GM18519 (cell line): ENCODE data around the gene MAN2A2.

Experiments
- ATAC-seq: cut with Tn5 transposase; IDR thresholded peaks from one replicate; pipeline ENCODE4 v1.9.1; 2021; ENCODE audit warnings: mild to moderate bottlenecking, moderate library complexity; ENCODE audit not compliant: unreplicated experiment, low FRiP score

Gene MAN2A2

GRCh38 chr15:90902840-90903732, at the start of gene MAN2A2:
Gene MAN2A2 (plus strand): TSS chr15:90903302. CDS start chr15:90904208, 906 bp downstream.
- peak; percentile 39 for ATAC-seq

- ATAC-seq = no peak
These were observed 48.0 kb upstream of the MAN2A2 start for GRCh38 chr15:90855139-90855538.

DNA sequence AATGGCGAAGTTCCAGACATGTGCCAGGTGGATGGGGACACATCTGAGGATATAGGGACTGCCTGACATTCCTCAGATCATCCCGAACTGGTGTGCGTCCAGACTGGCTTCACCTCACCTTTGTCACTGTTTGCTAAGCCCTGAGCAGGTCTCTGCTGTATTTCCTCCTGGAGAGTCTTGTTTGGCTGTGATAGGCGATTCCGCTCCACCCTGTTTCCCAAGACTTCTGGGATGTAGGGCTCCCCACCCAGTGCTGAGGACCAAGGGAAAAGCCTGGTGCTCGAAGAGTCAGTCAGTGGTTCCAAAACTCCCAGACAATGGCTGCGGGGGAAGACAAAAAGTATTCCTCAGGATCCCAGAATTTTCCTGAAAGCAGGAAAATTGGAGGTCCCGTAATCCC, 45.8 kb upstream of the MAN2A2 start:
- no peak for ATAC-seq

GRCh38 chr15:90857883-90858443, 45.1 kb upstream of the MAN2A2 start:
- no peak for ATAC-seq

DNA sequence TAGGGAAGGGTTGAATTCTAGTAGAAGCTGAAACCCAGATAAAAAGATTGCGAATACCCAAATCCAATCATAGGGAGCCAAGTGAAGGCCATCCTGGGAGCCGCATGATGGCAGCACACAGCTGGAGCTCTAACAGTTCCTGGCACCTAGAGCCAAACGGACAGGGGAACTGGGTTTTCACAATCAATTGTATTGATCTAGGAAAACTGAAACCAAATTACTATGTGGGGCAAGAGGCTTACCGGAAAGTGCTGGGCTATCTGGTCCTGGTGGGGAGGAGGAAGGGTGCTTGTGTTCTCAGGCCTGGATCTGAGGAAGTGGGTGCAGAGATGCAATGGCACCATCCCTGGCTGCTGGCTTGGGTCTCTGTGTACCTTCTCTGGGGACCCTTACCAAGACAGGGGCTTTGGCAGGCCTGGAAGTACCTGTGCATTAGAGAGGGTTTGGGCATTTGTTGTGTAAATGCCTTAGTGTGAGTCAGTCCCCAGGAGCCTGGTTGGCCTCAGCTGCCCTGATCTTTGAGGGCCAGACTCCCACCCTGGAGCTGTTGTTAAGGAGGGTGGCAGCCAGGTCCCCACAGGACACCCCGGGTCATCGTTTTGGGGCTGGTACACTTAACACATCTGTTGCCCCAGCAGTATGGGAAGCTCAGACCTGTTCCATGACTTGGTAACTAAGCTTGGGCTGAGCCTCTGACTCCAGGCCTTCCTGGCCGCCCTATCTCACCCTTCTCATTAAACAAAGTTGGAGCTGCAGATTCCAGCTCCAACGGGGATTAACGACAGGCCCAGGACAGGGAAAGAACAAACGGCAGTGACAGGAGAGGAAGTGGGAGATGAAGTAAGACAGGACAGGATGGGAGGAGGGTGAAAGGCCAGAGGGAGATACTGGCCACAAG, 43.6 kb upstream of the MAN2A2 start:
- ATAC-seq = no peak

- ATAC-seq = no peak
These were observed 42.7 kb upstream of the MAN2A2 start for GRCh38 chr15:90860450-90860849.

GRCh38 chr15:90860942-90861675, 42.0 kb upstream of the MAN2A2 start:
- no peak for ATAC-seq

- no peak for ATAC-seq
These were observed 40.6 kb upstream of the MAN2A2 start for GRCh38 chr15:90862487-90862886.

GRCh38 chr15:90862964-90863778, 39.9 kb upstream of the MAN2A2 start:
- no peak for ATAC-seq

DNA sequence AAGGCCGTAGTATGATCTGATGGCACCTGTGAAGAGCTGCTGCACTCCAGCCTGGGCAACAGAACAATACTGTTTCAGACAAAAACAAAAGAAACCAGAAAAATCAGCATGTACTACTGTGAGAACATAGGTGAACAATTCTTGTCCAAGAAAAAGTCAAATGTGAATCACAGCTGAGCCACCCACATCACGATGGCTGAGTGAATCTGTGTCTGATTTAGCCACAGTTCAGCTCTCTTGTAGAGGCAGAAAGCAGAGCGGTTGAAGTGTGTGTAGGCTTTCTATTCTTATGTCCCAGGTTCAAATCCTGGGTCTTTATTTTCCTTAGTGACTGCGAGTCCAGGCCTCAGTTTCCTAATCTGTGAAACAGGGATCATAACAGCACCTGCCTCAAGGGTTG, 39.1 kb upstream of the MAN2A2 start:
- ATAC-seq = no peak

- ATAC-seq = no peak
These were observed 38.6 kb upstream of the MAN2A2 start for GRCh38 chr15:90864507-90864906.

DNA sequence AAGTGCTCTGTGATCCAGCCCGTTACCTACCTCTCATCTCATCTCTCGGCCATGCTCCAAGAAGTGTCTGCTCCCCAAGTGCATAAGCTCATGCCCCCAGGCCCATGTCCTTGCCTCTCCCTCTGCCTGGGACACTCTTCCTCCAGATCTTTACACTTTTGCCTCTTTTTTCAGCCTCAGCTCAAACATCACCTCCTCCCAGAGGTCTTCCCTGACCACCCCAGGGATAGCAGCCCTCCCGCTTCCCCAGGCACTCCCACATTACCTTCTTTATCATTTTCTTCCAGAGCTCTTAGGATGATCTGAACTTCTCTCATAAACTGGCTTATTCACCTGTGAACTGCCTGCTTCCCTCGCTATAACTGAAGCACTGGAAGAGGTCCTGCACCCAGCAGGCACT, 37.4 kb upstream of the MAN2A2 start:
- no peak for ATAC-seq

- no peak for ATAC-seq
These were observed 36.9 kb upstream of the MAN2A2 start for GRCh38 chr15:90866161-90866715.

DNA sequence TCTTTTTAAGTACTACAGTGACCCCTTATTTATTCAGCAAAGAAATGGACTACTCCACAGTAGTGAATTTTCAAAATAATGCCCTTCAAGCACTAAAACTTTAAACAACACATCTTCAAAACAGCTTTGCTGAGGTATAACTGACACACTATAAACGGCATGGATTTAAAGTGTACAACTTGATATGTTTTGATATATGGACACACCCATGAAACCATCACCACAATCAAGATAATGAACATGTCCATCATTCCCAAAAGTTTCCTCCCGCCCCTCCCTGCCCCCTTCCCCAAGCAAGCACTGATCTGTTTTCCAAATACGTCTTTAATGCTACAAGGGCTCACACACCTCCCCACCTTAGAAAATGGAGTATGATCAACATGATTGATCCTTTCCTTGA, 36.3 kb upstream of the MAN2A2 start:
- no peak for ATAC-seq

DNA sequence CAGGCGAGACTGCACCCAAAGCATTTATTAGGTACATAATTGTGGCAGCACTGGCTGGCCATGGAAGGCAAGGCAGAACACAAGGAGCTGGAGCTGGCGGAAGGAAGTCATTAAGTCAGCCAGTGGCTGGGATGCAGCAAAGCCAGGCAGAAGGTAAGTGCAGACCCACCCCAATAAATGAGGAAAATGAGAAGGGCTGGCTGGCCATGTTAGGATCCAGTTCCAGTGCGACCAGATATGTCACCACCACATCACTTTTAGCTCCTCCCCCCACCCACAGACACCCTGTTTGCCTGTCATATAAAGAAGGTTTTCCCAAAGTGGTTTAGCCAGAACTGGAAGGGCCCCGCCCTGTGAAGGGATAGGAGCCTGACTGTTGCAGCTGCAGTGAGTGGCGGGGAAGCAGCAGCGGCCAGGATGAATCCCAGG, 34.8 kb upstream of the MAN2A2 start, which contains the start of gene FURIN:
TSS of gene FURIN (plus strand) at position 328 of the 429 bp plus-strand sequence. CDS start 7,153 bp downstream, outside the sequence.
- ATAC-seq = no peak

DNA sequence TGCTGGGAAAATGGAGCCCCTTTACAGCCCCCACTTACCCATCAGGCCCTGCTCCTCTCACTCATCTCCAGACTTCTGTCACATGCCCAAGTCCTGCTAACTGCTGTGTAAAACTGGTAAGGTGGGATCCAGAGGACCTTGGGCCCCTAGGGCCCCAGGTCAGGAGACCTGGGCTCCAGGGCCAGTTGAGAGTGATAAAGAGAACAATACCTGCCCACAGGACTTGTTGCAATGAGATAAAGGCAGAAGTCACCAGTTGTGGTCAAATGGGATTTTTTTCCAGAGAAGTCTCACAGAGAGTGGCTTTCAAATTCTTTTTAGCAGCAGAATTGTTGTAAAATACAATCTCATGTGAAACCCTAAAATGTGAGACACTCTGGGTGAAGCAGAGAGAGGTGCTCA, 34.0 kb upstream of the MAN2A2 start:
- no peak for ATAC-seq

GRCh38 chr15:90869601-90870353, 33.3 kb upstream of the MAN2A2 start:
- ATAC-seq = no peak
